PC-3 (cell line): ENCODE data around the gene FSIP1. TPM values are rescaled to one million over a fixed set of nuclear protein-coding genes. Genes with fewer than 3 reads are reported as not detected.

Source experiments
- ATAC-seq: fragments of 200-7000 bp; cut with Tn5 transposase; 2 replicates; pipeline ENCODE4 v1.9.1; 2020; ENCODE audit warnings: mild to moderate bottlenecking, moderate library complexity
- BruUV-seq: library from RNA; stranded (reverse); fragments of 400-500 nt; replicated peaks from 2 replicates; lab custom pipeline; 2021; lab: Mats Ljungman, UMichigan
- CTCF ChIA-PET: fragments of 300-600 bp; sonication (Branson Sonifier 250); formaldehyde crosslinking; loops from one replicate; lab custom pipeline; 2022; ENCODE audit warnings: antibody characterized with exemption; lab: Charles Lee
- POLR2A ChIA-PET: fragments of 300-600 bp; sonication (Branson Sonifier 250); formaldehyde crosslinking; loops from one replicate; lab custom pipeline; 2022; ENCODE audit warnings: antibody characterized with exemption; ENCODE audit not compliant: unreplicated experiment; lab: Charles Lee
- DNase-seq: peaks from one replicate; pipeline ENCODE4 v3.0.0-alpha.2; 2015
- H2AFZ ChIP-seq: fragments of 300-600 bp; sonication (generic); 2 replicates; pipeline ENCODE4 v1.6.0; 2016; ENCODE audit warnings: antibody characterized with exemption, low read length
- H3F3A ChIP-seq: fragments of 300-600 bp; sonication (generic); one replicate; pipeline ENCODE4 v1.6.0; 2017; ENCODE audit warnings: antibody characterized with exemption, low read length, control low read depth, mild to moderate bottlenecking; ENCODE audit not compliant: unreplicated experiment
- H3K27ac ChIP-seq: fragments of 300-600 bp; sonication (generic); 2 replicates; pipeline ENCODE4 v1.5.1; 2016; ENCODE audit warnings: mild to moderate bottlenecking, low read length
- H3K27me3 ChIP-seq: fragments of 300-600 bp; sonication (generic); 2 replicates; pipeline ENCODE4 v1.6.1; 2016; ENCODE audit warnings: low read length, mixed read lengths
- H3K36me3 ChIP-seq: fragments of 300-600 bp; sonication (generic); 2 replicates; pipeline ENCODE4 v1.6.1; 2016; ENCODE audit warnings: low read depth, mixed run types, low read length, mixed read lengths
- H3K4me1 ChIP-seq: fragments of 300-600 bp; sonication (generic); 2 replicates; pipeline ENCODE4 v1.5.1; 2016; ENCODE audit warnings: low read length; ENCODE audit not compliant: insufficient read depth
- H3K4me2 ChIP-seq: fragments of 300-600 bp; sonication (generic); 2 replicates; pipeline ENCODE4 v1.6.0; 2016; ENCODE audit warnings: low read length
- H3K4me3 ChIP-seq: fragments of 300-600 bp; sonication (generic); 2 replicates; pipeline ENCODE4 v1.5.1; 2016; ENCODE audit warnings: mild to moderate bottlenecking, low read length, mixed read lengths
- H3K79me2 ChIP-seq: fragments of 300-600 bp; sonication (generic); 2 replicates; pipeline ENCODE4 v1.6.1; 2017; ENCODE audit warnings: low read length, mixed read lengths
- H3K9ac ChIP-seq: fragments of 300-600 bp; sonication (generic); 2 replicates; pipeline ENCODE4 v1.6.0; 2016; ENCODE audit warnings: mild to moderate bottlenecking, low read length
- H3K9me2 ChIP-seq: fragments of 300-600 bp; sonication (generic); replicated peaks from 2 replicates; pipeline ENCODE4 v1.6.1; 2016; ENCODE audit warnings: mixed run types, low read length, mixed read lengths
- H3K9me3 ChIP-seq: fragments of 300-600 bp; sonication (generic); 2 replicates; pipeline ENCODE4 v1.6.1; 2016; ENCODE audit warnings: low read length, mixed read lengths
- H4K20me1 ChIP-seq: fragments of 300-600 bp; sonication (generic); 2 replicates; pipeline ENCODE4 v1.6.1; 2016; ENCODE audit warnings: low read length, mixed read lengths
- EZH2 ChIP-seq: fragments of 300-600 bp; sonication (generic); IDR thresholded peaks from one replicate; pipeline ENCODE4 v1.6.1; 2017; ENCODE audit warnings: antibody characterized with exemption, mild to moderate bottlenecking, low read length; ENCODE audit not compliant: unreplicated experiment
- EZH2phosphoT487 ChIP-seq: fragments of 300-600 bp; sonication (generic); IDR thresholded peaks from 2 replicates; pipeline ENCODE4 v1.6.1; 2018; ENCODE audit warnings: mild to moderate bottlenecking, antibody characterized with exemption, low read length, borderline replicate concordance
- intact Hi-C: fragments of 100-400 bp; cut with micrococcal nuclease; formaldehyde crosslinking; loops from 2 replicates; pipeline ENCODE4 v1.9.0; 2023
- total RNA-seq: library from RNA; depleted of rRNA; stranded (reverse); fragments of >200 nt; gene quantifications from 2 replicates; pipeline ENCODE4 v1.2.3, GENCODE V29; 2014
- TF ChIP-seq, protein P1 (sequence below): fragments of 300-600 bp; sonication (generic); conservative IDR thresholded peaks from 2 replicates; pipeline ENCODE4 v1.5.1; 2017; ENCODE audit warnings: antibody characterized with exemption, low read depth, mild to moderate bottlenecking, low read length

Gene FSIP1
- total RNA-seq, 1 experiment from 2014 or later = 0.07 TPM

DNA sequence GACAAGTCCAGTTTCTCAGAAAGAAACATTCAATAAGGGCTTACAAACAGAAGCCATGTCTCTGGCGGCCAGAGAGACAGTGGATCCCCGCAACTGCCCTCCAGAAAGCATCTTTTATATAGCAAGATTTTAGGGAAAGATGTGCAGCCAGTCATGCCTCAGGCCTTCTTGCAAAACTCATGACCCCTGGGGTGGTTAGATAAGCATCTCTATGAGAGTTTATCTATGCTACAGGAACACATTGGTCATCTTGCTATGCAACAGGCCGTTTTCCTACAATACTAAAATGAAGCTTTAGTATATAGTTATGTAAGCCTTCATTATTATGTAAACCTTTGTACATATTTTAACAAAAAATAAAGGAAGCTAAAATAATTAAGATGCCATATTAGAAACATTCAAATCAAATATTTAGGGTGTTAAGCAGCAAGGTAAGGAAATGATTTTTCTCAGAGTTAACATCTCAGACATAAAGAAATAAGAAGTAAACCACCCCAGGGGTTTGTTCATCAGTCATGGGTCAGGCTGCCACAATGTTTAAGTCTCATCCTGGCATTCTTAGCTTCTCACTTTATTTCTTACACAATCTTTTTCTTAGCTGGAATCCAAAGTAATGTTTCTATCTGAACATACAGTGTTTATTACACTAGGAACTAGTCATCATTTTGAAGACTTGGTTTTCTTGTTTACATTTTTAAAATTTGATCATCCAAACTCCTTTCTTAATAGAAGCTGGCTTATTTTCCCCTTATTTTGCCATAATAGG lies 6.3 kb upstream of the FSIP1 start:
- Histone ChIP-seq H3F3A (peaks cover 7% of the 10 kb centered on the region), H3K9ac (no peak overlapping the region), H2AFZ (no peak overlapping the region), H3K27ac (no peak overlapping the region), H3K9me2 (no peaks in the 10 kb centered on the region), H3K36me3 (no peaks in the 10 kb centered on the region), H3K4me3 (no peak overlapping the region), H3K4me2 (no peak overlapping the region), H3K27me3 (no peaks in the 10 kb centered on the region), H4K20me1 (no peaks in the 10 kb centered on the region), H3K9me3 (no peaks in the 10 kb centered on the region), H3K79me2 (no peaks in the 10 kb centered on the region), H3K4me1 (peaks cover 50% of the 10 kb centered on the region)
- ATAC-seq (no peak), DNase-seq (no peak)
- intact Hi-C loops = loop anchor here (5.0 to 10.0 kb wide), 2 partner anchors 246 to 318 kb away; partner anchors contain the start of genes BMF and SRP14
- no TSS peak for BruUV-seq
- TF ChIP-seq, protein P1, sequence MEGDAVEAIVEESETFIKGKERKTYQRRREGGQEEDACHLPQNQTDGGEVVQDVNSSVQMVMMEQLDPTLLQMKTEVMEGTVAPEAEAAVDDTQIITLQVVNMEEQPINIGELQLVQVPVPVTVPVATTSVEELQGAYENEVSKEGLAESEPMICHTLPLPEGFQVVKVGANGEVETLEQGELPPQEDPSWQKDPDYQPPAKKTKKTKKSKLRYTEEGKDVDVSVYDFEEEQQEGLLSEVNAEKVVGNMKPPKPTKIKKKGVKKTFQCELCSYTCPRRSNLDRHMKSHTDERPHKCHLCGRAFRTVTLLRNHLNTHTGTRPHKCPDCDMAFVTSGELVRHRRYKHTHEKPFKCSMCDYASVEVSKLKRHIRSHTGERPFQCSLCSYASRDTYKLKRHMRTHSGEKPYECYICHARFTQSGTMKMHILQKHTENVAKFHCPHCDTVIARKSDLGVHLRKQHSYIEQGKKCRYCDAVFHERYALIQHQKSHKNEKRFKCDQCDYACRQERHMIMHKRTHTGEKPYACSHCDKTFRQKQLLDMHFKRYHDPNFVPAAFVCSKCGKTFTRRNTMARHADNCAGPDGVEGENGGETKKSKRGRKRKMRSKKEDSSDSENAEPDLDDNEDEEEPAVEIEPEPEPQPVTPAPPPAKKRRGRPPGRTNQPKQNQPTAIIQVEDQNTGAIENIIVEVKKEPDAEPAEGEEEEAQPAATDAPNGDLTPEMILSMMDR = no peak
- TF ChIP-seq EZH2phosphoT487 (no peak), EZH2 (no peak)
- POLR2A ChIA-PET = interaction anchor here (0.6 kb wide), 1 partner anchor 371 kb away, joined by 4 read pairs; no protein-coding TSS in a partner anchor
- CTCF ChIA-PET = no interaction called here

DNA sequence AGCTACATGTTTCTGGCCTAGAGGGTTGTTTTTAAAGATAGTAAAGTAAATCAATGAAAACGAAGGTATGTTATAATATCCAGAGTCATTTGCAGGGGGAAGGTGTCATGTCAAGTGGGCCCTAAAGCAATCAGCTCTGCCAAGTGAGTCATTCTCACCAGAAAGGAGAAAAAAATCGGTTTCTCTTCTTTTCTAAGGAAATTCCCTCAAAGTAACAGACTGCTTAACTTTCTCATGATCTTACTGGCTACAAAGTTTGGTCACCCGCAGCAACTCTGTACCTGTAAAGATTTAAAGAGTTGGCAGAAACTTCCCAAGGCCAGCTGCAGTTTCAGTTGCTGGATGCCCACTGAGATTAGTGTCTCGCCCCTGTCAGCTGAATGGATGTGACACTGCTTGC lies 5.5 kb upstream of the FSIP1 start:
- Histone ChIP-seq H3K27ac (no peak overlapping the region), H3F3A (peaks cover 7% of the 10 kb centered on the region), H4K20me1 (no peaks in the 10 kb centered on the region), H3K79me2 (peaks cover 9% of the 10 kb centered on the region), H3K27me3 (no peaks in the 10 kb centered on the region), H3K36me3 (no peaks in the 10 kb centered on the region), H3K4me1 (peaks cover 58% of the 10 kb centered on the region), H3K9me3 (no peaks in the 10 kb centered on the region), H2AFZ (no peak overlapping the region), H3K4me3 (no peak overlapping the region), H3K4me2 (no peak overlapping the region), H3K9ac (no peak overlapping the region), H3K9me2 (no peaks in the 10 kb centered on the region)
- TF ChIP-seq EZH2phosphoT487 (no peak), EZH2 (no peak)
- TF ChIP-seq, protein P1 = no peak
- POLR2A ChIA-PET = no interaction called here
- no TSS peak for BruUV-seq
- ATAC-seq (no peak), DNase-seq (no peak)
- CTCF ChIA-PET = interaction anchor here (1.2 kb wide), 1 partner anchor 46 kb away, joined by 3 read pairs; no protein-coding TSS in a partner anchor
- intact Hi-C loops = loop anchor here (5.0 to 10.0 kb wide), 2 partner anchors 247 to 319 kb away; partner anchors contain the start of genes BMF and SRP14

DNA sequence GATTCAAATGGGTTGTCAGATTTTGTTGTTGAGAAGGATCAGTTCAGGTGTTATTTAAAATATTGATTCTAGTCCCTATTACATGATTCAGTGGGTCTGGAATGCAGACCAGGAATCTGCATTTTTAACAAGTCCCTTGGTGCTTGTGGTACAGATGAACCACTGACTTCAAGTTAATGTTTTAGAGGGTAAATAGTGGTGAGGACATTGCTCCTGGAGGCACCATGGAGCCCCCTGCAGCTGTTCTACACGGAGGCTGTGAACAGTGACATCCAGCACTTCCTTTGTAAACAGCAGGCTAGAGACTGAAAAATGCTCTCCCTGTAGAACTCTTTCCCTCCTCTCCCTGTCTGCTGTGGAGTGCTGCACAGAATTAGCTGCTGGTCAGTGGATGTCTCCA lies 4.8 kb upstream of the FSIP1 start:
- H4K20me1 ChIP-seq = no peaks in the 10 kb centered on the region
- DNase-seq = no peak
- no peaks in the 10 kb centered on the region for H3K9me3 ChIP-seq
- no peaks in the 10 kb centered on the region for H3K27me3 ChIP-seq
- H3K36me3 ChIP-seq = no peaks in the 10 kb centered on the region
- no peak overlapping the region for H2AFZ ChIP-seq
- TF ChIP-seq EZH2phosphoT487 (no peak), EZH2 (no peak)
- TF ChIP-seq, protein P1 = no peak
- no peak overlapping the region for H3K27ac ChIP-seq
- no peak overlapping the region for H3K9ac ChIP-seq
- no peak for ATAC-seq
- no peak overlapping the region for H3K4me2 ChIP-seq
- peaks cover 54% of the 10 kb centered on the region for H3K4me1 ChIP-seq
- H3K4me3 ChIP-seq = no peak overlapping the region
- BruUV-seq = no TSS peak
- ChIA-PET CTCF (interaction anchor here (1.2 kb wide), 1 partner anchor 46 kb away, joined by 3 read pairs; no protein-coding TSS in a partner anchor), POLR2A (no interaction called here)
- no peaks in the 10 kb centered on the region for H3K9me2 ChIP-seq
- H3K79me2 ChIP-seq = peaks cover 11% of the 10 kb centered on the region
- intact Hi-C loops = loop anchor here (5.0 to 10.0 kb wide), 2 partner anchors 247 to 320 kb away; partner anchors contain the start of genes BMF and SRP14
- peaks cover 7% of the 10 kb centered on the region for H3F3A ChIP-seq
